HG03025 (cell line): ENCODE measurements around the gene ERGIC3.

Experiments
- ATAC-seq: cut with Tn5 transposase; IDR thresholded peaks from one replicate; pipeline ENCODE4 v1.9.1; 2021; ENCODE audit warnings: mild to moderate bottlenecking, moderate library complexity; ENCODE audit not compliant: unreplicated experiment, low FRiP score

Gene ERGIC3

GRCh38 chr20:35541783-35542662, at the start of gene ERGIC3:
ERGIC3 (plus strand) TSS chr20:35542078; CDS start chr20:35542098, 20 bp downstream.
- ATAC-seq, result peak; percentile 88

- ATAC-seq, result no peak
These were observed 49.5 kb upstream of the ERGIC3 start for GRCh38 chr20:35492352-35492751.

- no peak for ATAC-seq
These were observed 45.4 kb upstream of the ERGIC3 start for GRCh38 chr20:35496481-35496880.

- ATAC-seq, result no peak
These were observed 44.6 kb upstream of the ERGIC3 start for GRCh38 chr20:35497320-35497719.

- ATAC-seq, result no peak
These were observed 44.1 kb upstream of the ERGIC3 start for GRCh38 chr20:35497780-35498189.

GRCh38 chr20:35499271-35499670, 42.6 kb upstream of the ERGIC3 start:
- no peak for ATAC-seq

GRCh38 chr20:35502352-35502751, 39.5 kb upstream of the ERGIC3 start:
- ATAC-seq, result no peak

- no peak for ATAC-seq
These were observed 38.6 kb upstream of the ERGIC3 start for GRCh38 chr20:35503281-35503680.

GRCh38 chr20:35503841-35504561, 37.9 kb upstream of the ERGIC3 start:
- no peak for ATAC-seq

- no peak for ATAC-seq
These were observed 37.1 kb upstream of the ERGIC3 start for GRCh38 chr20:35504751-35505150.

- ATAC-seq, result no peak
These were observed 35.7 kb upstream of the ERGIC3 start for GRCh38 chr20:35506179-35506578.

GRCh38 chr20:35506872-35507638, 34.8 kb upstream of the ERGIC3 start:
- ATAC-seq, result no peak

- ATAC-seq, result no peak
These were observed 33.2 kb upstream of the ERGIC3 start for GRCh38 chr20:35508493-35509218.

- ATAC-seq, result no peak
These were observed 30.7 kb upstream of the ERGIC3 start for GRCh38 chr20:35510951-35511735.

- no peak for ATAC-seq
These were observed 30.0 kb upstream of the ERGIC3 start for GRCh38 chr20:35511814-35512420.

- ATAC-seq, result no peak
These were observed 27.4 kb upstream of the ERGIC3 start for GRCh38 chr20:35514371-35514932.

GRCh38 chr20:35515341-35515740, 26.5 kb upstream of the ERGIC3 start:
- ATAC-seq, result no peak

- ATAC-seq, result no peak
These were observed 25.8 kb upstream of the ERGIC3 start for GRCh38 chr20:35515949-35516645.
